HG02571 (cell line): ENCODE measurements around the gene DOCK7.
"Not testable (repeated sequence)": the region's sequence is repeated elsewhere in the genome, so short reads cannot be mapped to it uniquely, and the experiment has no call there.

ENCODE experiments used
- ATAC-seq: cut with Tn5 transposase; IDR thresholded peaks from one replicate; pipeline ENCODE4 v1.9.1; 2021; ENCODE audit warnings: mild to moderate bottlenecking, moderate library complexity; ENCODE audit not compliant: unreplicated experiment

DOCK7 gene

GRCh38 chr1:62536865-62537264 is 151.3 kb downstream of the DOCK7 start:
- no peak for ATAC-seq

- no peak for ATAC-seq
Observed at GRCh38 chr1:62530516-62531154, 157.6 kb downstream of the DOCK7 start.

- ATAC-seq, result no peak
Observed at GRCh38 chr1:62529227-62529626, 159.0 kb downstream of the DOCK7 start.

GRCh38 chr1:62528015-62528414 is 160.2 kb downstream of the DOCK7 start:
- no peak for ATAC-seq

- ATAC-seq, result not testable (repeated sequence)
Observed at GRCh38 chr1:62527346-62527745, 160.8 kb downstream of the DOCK7 start.

GRCh38 chr1:62523860-62524259 is 164.3 kb downstream of the DOCK7 start:
- ATAC-seq, result no peak

GRCh38 chr1:62516600-62516999 is 171.6 kb downstream of the DOCK7 start:
- no peak for ATAC-seq

GRCh38 chr1:62514746-62515423 is 173.3 kb downstream of the DOCK7 start:
- ATAC-seq, result no peak

- ATAC-seq, result no peak
Observed at GRCh38 chr1:62513013-62513412, 175.2 kb downstream of the DOCK7 start.

- no peak for ATAC-seq
Observed at GRCh38 chr1:62509028-62509427, 179.2 kb downstream of the DOCK7 start.

GRCh38 chr1:62508187-62508758 is 179.9 kb downstream of the DOCK7 start:
- no peak for ATAC-seq

GRCh38 chr1:62500210-62500609 is 188.0 kb downstream of the DOCK7 start:
- no peak for ATAC-seq

- no peak for ATAC-seq
Observed at GRCh38 chr1:62494137-62494536, 194.0 kb downstream of the DOCK7 start.

GRCh38 chr1:62493656-62494055 is 194.5 kb downstream of the DOCK7 start:
- no peak for ATAC-seq

- ATAC-seq, result no peak
Observed at GRCh38 chr1:62492521-62492920, 195.7 kb downstream of the DOCK7 start.

- no peak for ATAC-seq
Observed at GRCh38 chr1:62487956-62488355, 200.2 kb downstream of the DOCK7 start.

- ATAC-seq, result no peak
Observed at GRCh38 chr1:62484824-62485468, 203.2 kb downstream of the DOCK7 start.

- ATAC-seq, result no peak
Observed at GRCh38 chr1:62481681-62482080, 206.5 kb downstream of the DOCK7 start.

- ATAC-seq, result no peak
Observed at GRCh38 chr1:62476525-62477219, 211.5 kb downstream of the DOCK7 start.

- ATAC-seq, result no peak
Observed at GRCh38 chr1:62467092-62467491, 221.1 kb downstream of the DOCK7 start.

- ATAC-seq, result no peak
Observed at GRCh38 chr1:62462370-62462769, 225.8 kb downstream of the DOCK7 start.
